Upper lobe of left lung (tissue), 4 donors: ENCODE measurements around the gene MT1G.

Experiments
- CTCF ChIP-seq, 6 experiments: fragments of 450-650 bp in 4 of 6; fragments of 200-600 bp in 2 of 6; sonication (generic) in 2 of 6; IDR thresholded peaks; one replicate each; pipeline ENCODE4 v1.5.1; 2016 to 2019; ENCODE audit warnings: antibody characterized with exemption in 6 of 6
- POLR2A ChIP-seq, 4 donors: fragments of 450-650 bp; IDR thresholded peaks; one replicate each; pipeline ENCODE4 v1.5.1; 2016 to 2017; ENCODE audit warnings: antibody characterized with exemption in 4 of 4, mild to moderate bottlenecking in 2 of 4

GRCh38 chr16:56618138-56618537 is 49.7 kb downstream of the MT1G start:
- TF ChIP-seq CTCF (IDR thresholded peaks at IDR 0.05) = no peak
- no peak for TF ChIP-seq POLR2A (IDR thresholded peaks at IDR 0.05)
